ENCODE results near the gene KCNIP4.

The KCNIP4 gene

GRCh38 chr4:21864686-21865085 lies 83.9 kb downstream of the KCNIP4 start:
- no peaks in the 10 kb centered on the region for H3K27me3 ChIP-seq (ENCODE audit: insufficient read depth, poor library complexity, severe bottlenecking)
- H3K36me3 ChIP-seq (ENCODE audit: low read depth): no peaks in the 10 kb centered on the region
- TF ChIP-seq CTCF (IDR thresholded peaks at IDR 0.05; ENCODE audit: poor library complexity, severe bottlenecking): no peak
- no peak overlapping the region for H3K27ac ChIP-seq (ENCODE audit: poor library complexity, severe bottlenecking)
- ATAC-seq (ENCODE audit: low read depth) (no peak), DNase-seq (ENCODE audit: low spot score) (no peak)
- no peaks in the 10 kb centered on the region for H3K9me3 ChIP-seq (ENCODE audit: severe bottlenecking)
- H3K4me1 ChIP-seq (ENCODE audit: insufficient read depth, poor library complexity, severe bottlenecking): no peaks in the 10 kb centered on the region
- no peak overlapping the region for H3K4me3 ChIP-seq (ENCODE audit: severe bottlenecking)

GRCh38 chr4:21862917-21863316 lies 85.7 kb downstream of the KCNIP4 start:
- ATAC-seq (ENCODE audit: low read depth): no peak
- no peak for TF ChIP-seq CTCF (IDR thresholded peaks at IDR 0.05; ENCODE audit: poor library complexity, severe bottlenecking)

GRCh38 chr4:21858971-21859370 lies 89.6 kb downstream of the KCNIP4 start:
- Histone ChIP-seq H3K27me3 (ENCODE audit: insufficient read depth, poor library complexity, severe bottlenecking) (no peaks in the 10 kb centered on the region), H3K9me3 (ENCODE audit: severe bottlenecking) (no peaks in the 10 kb centered on the region), H3K4me3 (ENCODE audit: severe bottlenecking) (no peak overlapping the region), H3K4me1 (ENCODE audit: insufficient read depth, poor library complexity, severe bottlenecking) (no peaks in the 10 kb centered on the region), H3K36me3 (ENCODE audit: low read depth) (no peaks in the 10 kb centered on the region), H3K27ac (ENCODE audit: poor library complexity, severe bottlenecking) (no peak overlapping the region)
- ATAC-seq (ENCODE audit: low read depth): no peak
- no peak for TF ChIP-seq CTCF (IDR thresholded peaks at IDR 0.05; ENCODE audit: poor library complexity, severe bottlenecking)
- no peak for DNase-seq (ENCODE audit: low spot score)

More at GRCh38 chr4:21862917-21863316, 85.7 kb downstream of the KCNIP4 start:
- no peak overlapping the region for H3K27ac ChIP-seq (ENCODE audit: poor library complexity, severe bottlenecking)
- no peaks in the 10 kb centered on the region for H3K36me3 ChIP-seq (ENCODE audit: low read depth)
- DNase-seq (ENCODE audit: low spot score): no peak
- H3K4me3 ChIP-seq (ENCODE audit: severe bottlenecking): no peak overlapping the region
- H3K4me1 ChIP-seq (ENCODE audit: insufficient read depth, poor library complexity, severe bottlenecking): no peaks in the 10 kb centered on the region
- H3K9me3 ChIP-seq (ENCODE audit: severe bottlenecking): no peaks in the 10 kb centered on the region
- H3K27me3 ChIP-seq (ENCODE audit: insufficient read depth, poor library complexity, severe bottlenecking): no peaks in the 10 kb centered on the region

GRCh38 chr4:21856754-21857153 lies 91.8 kb downstream of the KCNIP4 start:
- Histone ChIP-seq H3K9me3 (ENCODE audit: severe bottlenecking) (no peaks in the 10 kb centered on the region), H3K4me1 (ENCODE audit: insufficient read depth, poor library complexity, severe bottlenecking) (no peaks in the 10 kb centered on the region), H3K27ac (ENCODE audit: poor library complexity, severe bottlenecking) (no peak overlapping the region), H3K36me3 (ENCODE audit: low read depth) (no peaks in the 10 kb centered on the region), H3K27me3 (ENCODE audit: insufficient read depth, poor library complexity, severe bottlenecking) (no peaks in the 10 kb centered on the region), H3K4me3 (ENCODE audit: severe bottlenecking) (no peak overlapping the region)
- DNase-seq (ENCODE audit: low spot score) (no peak), ATAC-seq (ENCODE audit: low read depth) (no peak)
- TF ChIP-seq CTCF (IDR thresholded peaks at IDR 0.05; ENCODE audit: poor library complexity, severe bottlenecking): no peak

- no peaks in the 10 kb centered on the region for H3K36me3 ChIP-seq (ENCODE audit: low read depth)
- H3K4me3 ChIP-seq (ENCODE audit: severe bottlenecking): no peak overlapping the region
- H3K9me3 ChIP-seq (ENCODE audit: severe bottlenecking): no peaks in the 10 kb centered on the region
- no peak for TF ChIP-seq CTCF (IDR thresholded peaks at IDR 0.05; ENCODE audit: poor library complexity, severe bottlenecking)
- DNase-seq (ENCODE audit: low spot score) (no peak), ATAC-seq (ENCODE audit: low read depth) (no peak)
- no peaks in the 10 kb centered on the region for H3K4me1 ChIP-seq (ENCODE audit: insufficient read depth, poor library complexity, severe bottlenecking)
- H3K27me3 ChIP-seq (ENCODE audit: insufficient read depth, poor library complexity, severe bottlenecking): no peaks in the 10 kb centered on the region
- H3K27ac ChIP-seq (ENCODE audit: poor library complexity, severe bottlenecking): no peak overlapping the region
These were observed 92.3 kb downstream of the KCNIP4 start for GRCh38 chr4:21856301-21856700.
